Measurements from ENCODE around the gene IFNA10.
"Not testable (repeated sequence)": the region's sequence is repeated elsewhere in the genome, so short reads cannot be mapped to it uniquely, and the experiment has no call there.

IFNA10 gene

GRCh38 chr9:21207043-21207442 lies at the start of gene IFNA10:
Gene IFNA10 (minus strand): TSS chr9:21207143. CDS start chr9:21207097, 46 bp downstream.
- not testable (repeated sequence) for DNase-seq

- DNase-seq = no peak
Measured at GRCh38 chr9:21255538-21256212, 48.7 kb upstream of the IFNA10 start.

GRCh38 chr9:21252721-21253547 lies 46.0 kb upstream of the IFNA10 start:
- no peak for DNase-seq

GRCh38 chr9:21251638-21252037 lies 44.7 kb upstream of the IFNA10 start:
- no peak for DNase-seq

GRCh38 chr9:21251190-21251589 lies 44.2 kb upstream of the IFNA10 start:
- no peak for DNase-seq

- DNase-seq = no peak
Measured at GRCh38 chr9:21244836-21245235, 37.9 kb upstream of the IFNA10 start.

- no peak for DNase-seq
Measured at GRCh38 chr9:21239911-21240310, 33.0 kb upstream of the IFNA10 start, which contains the start of gene IFNA14. Gene IFNA14 (minus strand): TSS chr9:21240005. CDS start chr9:21239935, 70 bp downstream.

GRCh38 chr9:21236360-21236714 lies 29.4 kb upstream of the IFNA10 start:
- DNase-seq = not testable (repeated sequence)

GRCh38 chr9:21235468-21236359 lies 28.8 kb upstream of the IFNA10 start:
- DNase-seq = peak; percentile 8

- no peak for DNase-seq
Measured at GRCh38 chr9:21234153-21234687, 27.3 kb upstream of the IFNA10 start.

- no peak for DNase-seq
Measured at GRCh38 chr9:21233258-21233657, 26.3 kb upstream of the IFNA10 start.

GRCh38 chr9:21228122-21228521 lies 21.2 kb upstream of the IFNA10 start, which contains the start of gene IFNA17:
Gene IFNA17 (minus strand): TSS chr9:21228222. CDS start chr9:21228173, 49 bp downstream.
- no peak for DNase-seq

GRCh38 chr9:21217211-21217610 lies 10.3 kb upstream of the IFNA10 start, which contains the start of gene IFNA16:
Gene IFNA16 (minus strand): TSS chr9:21217311. CDS start chr9:21217305, 6 bp downstream.
- not testable (repeated sequence) for DNase-seq

- DNase-seq = not testable (repeated sequence)
Measured at GRCh38 chr9:21213411-21214326, 6.7 kb upstream of the IFNA10 start.

- DNase-seq = not testable (repeated sequence)
Measured at GRCh38 chr9:21212160-21212559, 5.2 kb upstream of the IFNA10 start.

GRCh38 chr9:21210782-21211181 lies 3.8 kb upstream of the IFNA10 start:
- DNase-seq = not testable (repeated sequence)

GRCh38 chr9:21210311-21210710 lies 3.4 kb upstream of the IFNA10 start:
- no peak for DNase-seq

- DNase-seq = no peak
Measured at GRCh38 chr9:21205204-21205603, 1.7 kb downstream of the IFNA10 start.

GRCh38 chr9:21202105-21202504 lies 4.8 kb downstream of the IFNA10 start, which contains the start of gene IFNA7:
Gene IFNA7 (minus strand): TSS chr9:21202205. CDS start chr9:21202165, 40 bp downstream.
- not testable (repeated sequence) for DNase-seq

- DNase-seq = peak; percentile 17
Measured at GRCh38 chr9:21194867-21195776, 11.8 kb downstream of the IFNA10 start.

Data from activated CD4-positive, alpha-beta T cell treated with anti-CD3 and anti-CD28 coated beads, Interleukin-2, amount 50 U/mL, for 1 hour (primary cell).